Transverse colon (tissue), 4 donors: ENCODE data around the gene SLC12A2. TPM values are rescaled to one million over a fixed set of nuclear protein-coding genes. Genes with fewer than 3 reads are reported as not detected.

Source experiments
- DNase-seq: peaks from one replicate; pipeline ENCODE4 v3.0.0-alpha.2; 2019
- H3K27ac ChIP-seq, 4 donors: fragments of 200-600 bp; sonication (generic); 2 replicates each; pipeline ENCODE4 v1.5.1; 2016 to 2018; ENCODE audit warnings: inconsistent platforms in 4 of 4
- H3K27me3 ChIP-seq: fragments of 200-600 bp; sonication (generic); 2 replicates; pipeline ENCODE4 v1.5.1; 2017; ENCODE audit warnings: inconsistent platforms
- H3K36me3 ChIP-seq, 4 donors: fragments of 200-600 bp; sonication (generic); 2 replicates each; pipeline ENCODE4 v1.5.1; 2017 to 2019; ENCODE audit warnings: inconsistent platforms in 4 of 4
- H3K4me1 ChIP-seq, 4 donors: fragments of 200-600 bp; sonication (generic); 2 replicates each; pipeline ENCODE4 v1.5.1; 2017 to 2020; ENCODE audit warnings: inconsistent platforms in 4 of 4
- H3K4me3 ChIP-seq, 4 donors: fragments of 200-600 bp; sonication (generic); 1 replicate in 1 of 4; 2 replicates in 3 of 4; pipeline versions ENCODE4 v1.5.1 to v1.6.1; 2017 to 2019; ENCODE audit warnings: inconsistent platforms in 4 of 4
- H3K9me3 ChIP-seq, 2 donors: fragments of 200-600 bp; sonication (generic); 2 replicates each; pipeline ENCODE4 v1.5.1; 2017 to 2019; ENCODE audit warnings: inconsistent platforms in 2 of 2
- EP300 ChIP-seq: sonication (generic); formaldehyde crosslinking; IDR thresholded peaks from one replicate; pipeline ENCODE4 v1.6.1; 2017; ENCODE audit warnings: antibody characterized with exemption, low read depth
- POLR2A ChIP-seq: fragments of 450-650 bp; IDR thresholded peaks from one replicate; pipeline ENCODE4 v1.6.1; 2016; ENCODE audit warnings: antibody characterized with exemption, mild to moderate bottlenecking, moderate library complexity
- POLR2AphosphoS5 ChIP-seq, 3 donors: sonication (generic); formaldehyde crosslinking; IDR thresholded peaks; one replicate each; pipeline ENCODE4 v1.6.1; 2016; ENCODE audit warnings: antibody characterized with exemption in 3 of 3
- WGBS, 2 donors: methylation state at CpG; one replicate each; pipeline ENCODE4 v1.1.5; 2018; ENCODE audit warnings: low coverage in 1 of 2; 5-methylcytosine and 5-hydroxymethylcytosine counted together
- in situ Hi-C, 4 donors: fragments of 200-750 bp; cut with MboI; loops; one replicate each; pipeline versions ENCODE4 v1.15.0 to v1.15.1; 2017; ENCODE audit warnings: low sequenced_read_pairs in 3 of 4, low pct_ligation_motif_present in 1 of 4, low pct_unique_long_range_greater_than_20kb in 1 of 4
- intact Hi-C: fragments of 100-400 bp; cut with DNase I; formaldehyde crosslinking; loops from one replicate; pipeline ENCODE4 v1.15.1; 2023; ENCODE audit warnings: low total_unique reads
- total RNA-seq, 4 donors: library from RNA; depleted of rRNA; stranded (reverse); fragments of >200 nt; gene quantifications; one replicate each; pipeline ENCODE4 v1.1.0, GENCODE V29; 2016
- TF ChIP-seq, protein P1 (sequence below), 5 experiments: fragments of 200-600 bp in 3 of 5; fragments of 450-650 bp in 2 of 5; sonication (generic) in 3 of 5; IDR thresholded peaks; 1 replicate in 2 of 5; 2 replicates in 3 of 5; pipeline ENCODE4 v1.5.1; 2016 to 2017; ENCODE audit warnings: antibody characterized with exemption in 5 of 5, inconsistent platforms in 3 of 5, mild to moderate bottlenecking in 2 of 5, moderate library complexity in 1 of 5

SLC12A2 gene
- total RNA-seq, 4 donors from 2014 or later = 40.4 to 91.1 (median 73.5) TPM

DNA sequence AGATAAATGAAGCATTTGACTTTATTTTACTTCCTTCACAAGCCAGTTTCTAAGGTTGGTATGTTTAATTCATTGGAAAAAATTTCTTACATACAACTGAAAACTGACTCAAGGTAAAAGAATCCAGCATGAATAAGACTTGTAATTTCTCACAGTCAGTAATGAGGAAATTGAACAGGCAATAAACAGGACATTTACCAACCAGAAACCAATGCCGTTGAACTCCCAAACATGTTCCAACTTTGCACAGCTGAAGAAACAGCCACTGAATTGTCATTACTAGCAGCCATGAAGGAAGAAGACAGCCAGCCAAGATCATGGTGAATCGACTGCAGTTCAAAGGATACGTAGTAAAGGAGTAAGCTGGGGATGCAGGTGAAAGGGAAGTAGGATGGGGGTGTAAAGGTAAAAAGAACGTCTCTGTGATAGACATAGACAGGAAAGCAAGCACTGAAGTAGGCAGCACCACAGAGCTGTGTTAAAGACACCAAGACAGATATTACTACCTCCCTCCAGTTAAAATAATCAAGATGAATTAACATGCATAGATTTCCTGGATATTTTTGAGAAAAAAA lies 21.3 kb upstream of the SLC12A2 start:
- no peak overlapping the region for H3K4me3 ChIP-seq
- intact Hi-C loops (no loop called here), in situ Hi-C loops (no loop called here)
- 45 to 59% methylated on average over 2 to 4 of the region's 4 CpGs for WGBS, 2 donors
- peaks cover 0 to 26% (median 25%) of the 10 kb centered on the region in 4 donors for H3K4me1 ChIP-seq
- peak; percentile 13 for DNase-seq
- TF ChIP-seq EP300 (no peak), POLR2A (no peak), POLR2AphosphoS5 (IDR thresholded peaks at IDR 0.05) (no peak)
- TF ChIP-seq, protein P1, sequence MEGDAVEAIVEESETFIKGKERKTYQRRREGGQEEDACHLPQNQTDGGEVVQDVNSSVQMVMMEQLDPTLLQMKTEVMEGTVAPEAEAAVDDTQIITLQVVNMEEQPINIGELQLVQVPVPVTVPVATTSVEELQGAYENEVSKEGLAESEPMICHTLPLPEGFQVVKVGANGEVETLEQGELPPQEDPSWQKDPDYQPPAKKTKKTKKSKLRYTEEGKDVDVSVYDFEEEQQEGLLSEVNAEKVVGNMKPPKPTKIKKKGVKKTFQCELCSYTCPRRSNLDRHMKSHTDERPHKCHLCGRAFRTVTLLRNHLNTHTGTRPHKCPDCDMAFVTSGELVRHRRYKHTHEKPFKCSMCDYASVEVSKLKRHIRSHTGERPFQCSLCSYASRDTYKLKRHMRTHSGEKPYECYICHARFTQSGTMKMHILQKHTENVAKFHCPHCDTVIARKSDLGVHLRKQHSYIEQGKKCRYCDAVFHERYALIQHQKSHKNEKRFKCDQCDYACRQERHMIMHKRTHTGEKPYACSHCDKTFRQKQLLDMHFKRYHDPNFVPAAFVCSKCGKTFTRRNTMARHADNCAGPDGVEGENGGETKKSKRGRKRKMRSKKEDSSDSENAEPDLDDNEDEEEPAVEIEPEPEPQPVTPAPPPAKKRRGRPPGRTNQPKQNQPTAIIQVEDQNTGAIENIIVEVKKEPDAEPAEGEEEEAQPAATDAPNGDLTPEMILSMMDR (IDR thresholded peaks at IDR 0.05) = no peak
- H3K9me3 ChIP-seq = no peaks in the 10 kb centered on the region
- no peaks in the 10 kb centered on the region for H3K36me3 ChIP-seq
- H3K27ac ChIP-seq = peak overlapping the region; percentile 17 to 60 (median 43)
- no peaks in the 10 kb centered on the region for H3K27me3 ChIP-seq

DNA sequence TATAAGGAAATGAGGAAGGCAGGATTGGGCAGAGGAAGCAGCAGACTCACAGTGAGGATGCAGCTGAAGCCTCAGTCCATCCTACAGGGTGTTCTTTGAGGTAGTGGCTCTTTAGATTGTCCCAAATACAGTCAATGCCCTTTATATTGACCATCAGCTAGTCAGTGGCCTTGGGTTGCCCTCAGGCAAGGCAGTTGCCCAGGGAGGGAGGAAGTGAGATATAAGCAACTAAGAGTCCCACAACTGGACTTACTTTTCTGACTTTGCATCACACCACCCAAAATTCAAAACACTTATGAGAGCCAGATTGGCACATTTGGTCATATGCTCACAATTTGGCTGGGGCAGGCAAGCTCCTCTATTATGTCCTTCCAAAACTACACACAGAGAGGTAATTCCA lies 9.4 kb upstream of the SLC12A2 start:
- Histone ChIP-seq H3K27ac (no peak overlapping the region), H3K4me3 (no peak overlapping the region), H3K9me3 (no peaks in the 10 kb centered on the region), H3K36me3 (no peaks in the 10 kb centered on the region), H3K4me1 (peaks cover 0 to 13% (median 7%) of the 10 kb centered on the region in 4 donors), H3K27me3 (no peaks in the 10 kb centered on the region)
- TF ChIP-seq POLR2A = no peak
- TF ChIP-seq, protein P1 (IDR thresholded peaks at IDR 0.05) = no peak
- TF ChIP-seq POLR2AphosphoS5 (IDR thresholded peaks at IDR 0.05) = no peak
- TF ChIP-seq EP300 = no peak
- in situ Hi-C loops (no loop called here), intact Hi-C loops (no loop called here)
- no peak for DNase-seq

DNA sequence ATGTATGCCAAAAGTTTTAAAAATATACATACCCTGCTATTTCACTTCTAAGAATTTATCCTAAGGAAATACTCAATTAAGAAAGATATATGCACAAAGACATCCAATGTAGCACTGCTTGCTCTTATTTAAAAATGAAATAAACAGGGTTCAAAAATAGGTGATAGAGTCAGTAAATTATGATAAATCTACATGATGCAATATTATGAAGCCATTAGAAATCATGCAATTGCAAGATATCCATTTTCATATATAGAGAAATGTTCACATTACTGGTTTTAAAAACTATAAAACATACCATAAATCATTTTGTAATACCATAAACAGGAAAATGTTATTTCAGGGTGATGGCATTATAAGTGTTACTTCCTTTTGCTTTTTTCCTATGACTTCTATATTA lies 8.6 kb upstream of the SLC12A2 start:
- TF ChIP-seq EP300 = no peak
- TF ChIP-seq POLR2AphosphoS5 (IDR thresholded peaks at IDR 0.05) = no peak
- TF ChIP-seq, protein P1 (IDR thresholded peaks at IDR 0.05) = no peak
- no peak for TF ChIP-seq POLR2A
- in situ Hi-C loops = no loop called here
- no peak overlapping the region for H3K27ac ChIP-seq
- H3K27me3 ChIP-seq = no peaks in the 10 kb centered on the region
- no peaks in the 10 kb centered on the region for H3K9me3 ChIP-seq
- intact Hi-C loops = no loop called here
- peaks cover 5 to 21% (median 11%) of the 10 kb centered on the region in 4 donors for H3K4me1 ChIP-seq
- H3K4me3 ChIP-seq = no peak overlapping the region
- H3K36me3 ChIP-seq = no peaks in the 10 kb centered on the region
- DNase-seq = no peak

DNA sequence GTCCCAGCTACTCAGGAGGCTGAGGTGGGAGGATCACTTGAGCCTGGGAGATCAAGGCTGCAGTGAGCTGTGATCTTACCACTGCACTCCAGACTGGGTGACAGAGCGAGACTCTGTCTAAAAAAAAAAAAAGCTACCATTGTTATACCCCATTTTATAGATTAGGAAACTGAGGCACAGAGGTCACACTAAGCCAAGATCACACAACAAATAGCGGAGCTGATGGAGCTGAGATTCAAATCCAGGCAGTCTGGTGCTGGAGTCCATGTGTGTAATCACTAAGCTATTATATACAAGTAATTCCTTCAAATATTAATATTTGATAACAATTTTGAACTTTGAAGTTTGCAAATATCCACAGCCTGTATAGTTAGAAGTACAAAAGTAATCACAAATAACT lies 6.0 kb upstream of the SLC12A2 start:
- Histone ChIP-seq H3K36me3 (no peaks in the 10 kb centered on the region), H3K27ac (no peak overlapping the region), H3K4me1 (peaks cover 13 to 43% (median 14%) of the 10 kb centered on the region in 4 donors), H3K4me3 (no peak overlapping the region), H3K9me3 (no peaks in the 10 kb centered on the region), H3K27me3 (no peaks in the 10 kb centered on the region)
- intact Hi-C loops (no loop called here), in situ Hi-C loops (no loop called here)
- 98 to 100% methylated on average over 2 of the region's 2 CpGs for WGBS, 2 donors
- TF ChIP-seq EP300 = no peak
- TF ChIP-seq, protein P1 (IDR thresholded peaks at IDR 0.05) = no peak
- TF ChIP-seq POLR2AphosphoS5 (IDR thresholded peaks at IDR 0.05) = no peak
- TF ChIP-seq POLR2A = no peak
- no peak for DNase-seq
